GM12872 (cell line): ENCODE data around the gene POLR3B.

Source experiments
- CTCF ChIP-seq: IDR thresholded peaks from 3 replicates; pipeline ENCODE4 v1.5.1; 2011; ENCODE audit warnings: low read depth, mild to moderate bottlenecking, low read length, moderate library complexity; ENCODE audit not compliant: insufficient read depth

Gene POLR3B

DNA sequence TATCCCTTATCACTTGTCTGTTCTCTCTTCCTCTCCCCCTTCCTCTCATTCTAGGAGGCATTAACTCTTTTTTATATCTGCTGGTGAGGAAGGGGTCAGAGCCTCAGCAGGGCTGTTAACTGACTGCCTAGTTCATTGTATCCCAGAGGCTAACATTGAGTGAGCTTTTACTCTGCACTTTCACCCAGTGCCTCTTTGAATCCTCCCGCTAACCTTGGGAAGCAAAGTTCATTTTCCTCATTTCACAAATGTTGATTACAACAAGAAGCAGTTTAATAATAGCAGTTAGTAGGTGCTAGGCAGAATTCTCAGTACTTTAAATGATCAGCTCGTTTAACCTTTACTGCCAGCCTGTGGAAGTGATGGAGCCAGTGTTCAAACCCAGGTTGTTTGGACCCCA lies 75.5 kb downstream of the POLR3B start:
- TF ChIP-seq CTCF: no peak

DNA sequence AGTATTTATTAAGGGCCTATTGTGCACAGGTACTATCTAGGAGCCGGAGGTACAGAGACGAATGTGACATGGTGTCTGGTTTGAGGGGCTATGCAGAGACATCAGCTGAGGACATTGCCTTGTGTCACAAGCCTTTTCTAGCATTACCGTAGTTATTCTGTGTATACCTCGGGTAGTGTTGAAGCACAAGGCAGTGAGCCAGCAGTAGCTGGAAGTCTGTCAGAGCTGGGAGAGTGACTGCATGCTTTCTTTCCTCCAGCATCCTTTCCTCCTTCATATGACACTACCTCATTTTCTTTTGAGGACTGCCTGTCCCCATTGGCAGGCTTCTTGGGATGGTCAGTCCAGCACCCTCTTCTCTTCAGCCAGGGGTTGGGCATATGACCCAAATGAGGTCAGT lies 77.0 kb downstream of the POLR3B start:
- TF ChIP-seq CTCF: no peak

- TF ChIP-seq CTCF: no peak
Measured at GRCh38 chr12:106436164-106436563, 78.6 kb downstream of the POLR3B start.

GRCh38 chr12:106442575-106442974 lies 85.0 kb downstream of the POLR3B start:
- no peak for TF ChIP-seq CTCF

DNA sequence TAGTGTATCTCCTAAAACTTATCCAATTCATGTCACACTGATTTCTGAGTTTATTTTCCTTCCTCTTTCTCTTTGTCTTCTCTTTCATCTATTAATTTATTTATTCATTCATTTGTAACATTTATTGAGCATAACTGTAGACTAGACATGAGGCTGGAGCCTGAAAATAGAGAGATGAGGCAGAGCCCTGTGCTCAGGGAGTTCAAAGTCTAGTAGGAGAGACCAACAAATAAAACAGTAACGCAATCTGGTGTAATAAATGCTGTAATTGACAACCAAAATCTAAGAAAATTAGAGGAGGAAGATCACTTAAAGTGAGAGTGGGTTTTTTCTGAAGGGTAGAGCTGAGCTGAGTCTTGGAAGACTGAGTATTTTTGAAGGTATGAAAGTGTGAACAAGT lies 87.5 kb downstream of the POLR3B start:
- TF ChIP-seq CTCF: no peak

GRCh38 chr12:106445959-106446358 lies 88.4 kb downstream of the POLR3B start:
- no peak for TF ChIP-seq CTCF

GRCh38 chr12:106446419-106447092 lies 89.0 kb downstream of the POLR3B start:
- no peak for TF ChIP-seq CTCF

- no peak for TF ChIP-seq CTCF
Measured at GRCh38 chr12:106452309-106452708, 94.8 kb downstream of the POLR3B start.
